Posterior vena cava (tissue), 2 donors: ENCODE measurements around the gene PNLIP. TPM values are rescaled to one million over a fixed set of nuclear protein-coding genes. Genes with fewer than 3 reads are reported as not detected.

Source experiments
- DNase-seq: peaks from one replicate; pipeline ENCODE4 v3.0.0-alpha.2; 2020; ENCODE audit warnings: low spot score
- intact Hi-C, 2 donors: fragments of 100-400 bp; cut with DNase I; formaldehyde crosslinking; loops; one replicate each; pipeline versions ENCODE4 v1.14.1 to v1.14.2; 2022 to 2023
- long read RNA-seq, 2 donors: library from polyadenylated mRNA; unstranded; transcript quantifications; one replicate each; pipeline ENCODE4 v2.0.0, GENCODE V29; 2020 to 2021
- total RNA-seq, 2 donors: library from RNA; stranded (reverse); fragmentation: NEBNext Ultra II Directional; extraction: Animal tissue kit (Norgen Biotek cat#: 25700); gene quantifications; one replicate each; pipeline ENCODE4 v1.2.1, GENCODE V29; 2021
- donor health status: DM: yes; HTN: yes; CAD: no.
- donor health status: DM: yes; HTN: yes; CAD: no.

PNLIP gene
- total RNA-seq, result 1 to 10 TPM in 1 of 2 donors, not detected in 1; 4.8 TPM
- long read RNA-seq, donor 1, result 0 reads
- long read RNA-seq, donor 2, transcript PNLIP-201 (13 exons, 1,483 nt), result major isoform, 6 of 6 reads
- long read RNA-seq, donor 2, partial matches to known transcripts, result 0 of 6 reads
- long read RNA-seq, donor 2, other reads (novel, unspliced or antisense), result 0 of 6 reads

GRCh38 chr10:116545756-116546155 is at the start of gene PNLIP:
Gene PNLIP (plus strand): TSS chr10:116545931. CDS start chr10:116546093, 162 bp downstream.
- DNase-seq, result no peak

GRCh38 chr10:116504786-116505185 is 40.9 kb upstream of the PNLIP start:
- DNase-seq, result no peak
- intact Hi-C loops, result no loop called here

More at GRCh38 chr10:116545756-116546155, at the start of gene PNLIP:
- intact Hi-C loops, result no loop called here

GRCh38 chr10:116510565-116510964 is 35.2 kb upstream of the PNLIP start:
- DNase-seq, result no peak
- intact Hi-C loops, result no loop called here

- intact Hi-C loops, result no loop called here
- DNase-seq, result no peak
Observed at GRCh38 chr10:116511365-116511764, 34.4 kb upstream of the PNLIP start.

- intact Hi-C loops, result no loop called here
- DNase-seq, result no peak
Observed at GRCh38 chr10:116521424-116522290, 24.1 kb upstream of the PNLIP start.

GRCh38 chr10:116522803-116523381 is 22.8 kb upstream of the PNLIP start:
- intact Hi-C loops, result no loop called here
- DNase-seq, result no peak

GRCh38 chr10:116524736-116525135 is 21.0 kb upstream of the PNLIP start:
- no peak for DNase-seq
- intact Hi-C loops, result loop anchor here in 1 of 2 donors (5.0 kb wide), 1 partner anchor 1558 kb away; no protein-coding TSS in a partner anchor

- DNase-seq, result no peak
- intact Hi-C loops, result loop anchor here in 1 of 2 donors (5.0 kb wide), 1 partner anchor 1556 kb away; no protein-coding TSS in a partner anchor
Observed at GRCh38 chr10:116526219-116526618, 19.5 kb upstream of the PNLIP start.

GRCh38 chr10:116536810-116537209 is 8.9 kb upstream of the PNLIP start:
- intact Hi-C loops, result no loop called here

GRCh38 chr10:116538456-116538855 is 7.3 kb upstream of the PNLIP start:
- intact Hi-C loops, result no loop called here
- no peak for DNase-seq

More at GRCh38 chr10:116536810-116537209, 8.9 kb upstream of the PNLIP start:
- no peak for DNase-seq

GRCh38 chr10:116538992-116539391 is 6.7 kb upstream of the PNLIP start:
- DNase-seq, result no peak
- intact Hi-C loops, result no loop called here

- no peak for DNase-seq
- intact Hi-C loops, result no loop called here
Observed at GRCh38 chr10:116540814-116541213, 4.9 kb upstream of the PNLIP start.

GRCh38 chr10:116542007-116542677 is 3.6 kb upstream of the PNLIP start:
- DNase-seq, result no peak
- intact Hi-C loops, result no loop called here

- intact Hi-C loops, result no loop called here
- no peak for DNase-seq
Observed at GRCh38 chr10:116545122-116545521, 609 bp upstream of the PNLIP start.

GRCh38 chr10:116548301-116548700 is 2.6 kb downstream of the PNLIP start:
- no peak for DNase-seq
- intact Hi-C loops, result no loop called here

- intact Hi-C loops, result no loop called here
- no peak for DNase-seq
Observed at GRCh38 chr10:116553378-116553980, 7.7 kb downstream of the PNLIP start.

GRCh38 chr10:116554628-116555027 is 8.9 kb downstream of the PNLIP start:
- intact Hi-C loops, result no loop called here
- no peak for DNase-seq

- no peak for DNase-seq
- intact Hi-C loops, result no loop called here
Observed at GRCh38 chr10:116555880-116556279, 10.1 kb downstream of the PNLIP start.

- intact Hi-C loops, result no loop called here
- DNase-seq, result no peak
Observed at GRCh38 chr10:116557305-116557880, 11.7 kb downstream of the PNLIP start.
